Motor neuron (in vitro differentiated cells): ENCODE results near the gene ARID2. TPM values are rescaled to one million over a fixed set of nuclear protein-coding genes. Genes with fewer than 3 reads are reported as not detected.

Experiments
- ATAC-seq, 8 experiments: fragments of 200-7000 bp; cut with Tn5 transposase; replicated peaks in 6 of 8; 2 replicates each; pipeline ENCODE4 v1.8.0; 2021; ENCODE audit warnings: mild to moderate bottlenecking in 8 of 8, moderate library complexity in 8 of 8
- H3K27ac ChIP-seq, 2 donors: fragments of 250-450 bp; sonication (Bioruptor Pico); 2 replicates each; pipeline ENCODE4 v1.9.0; 2021; ENCODE audit warnings: antibody characterized with exemption in 2 of 2, mild to moderate bottlenecking in 2 of 2, moderate library complexity in 1 of 2
- H3K4me1 ChIP-seq, 2 donors: fragments of 250-450 bp; sonication (Bioruptor Pico); replicated peaks in 1 of 2; 2 replicates each; pipeline ENCODE4 v1.6.1; 2021; ENCODE audit warnings: antibody characterized with exemption in 2 of 2, mild to moderate bottlenecking in 2 of 2, moderate library complexity in 1 of 2
- H3K4me3 ChIP-seq, 5 donors: fragments of 250-450 bp; sonication (Bioruptor Pico); 2 replicates each; pipeline ENCODE4 v1.9.0; 2021; ENCODE audit warnings: antibody characterized with exemption in 5 of 5, mild to moderate bottlenecking in 5 of 5, moderate library complexity in 4 of 5
- WGBS, 10 experiments: fragments of 450-650 bp; shearing (Covaris generic); methylation state at CpG; one replicate each; pipeline ENCODE4 v1.0.0; 2022; 5-methylcytosine and 5-hydroxymethylcytosine counted together
- in situ Hi-C, 9 experiments: fragments of 400-800 bp; cut with MboI; loops; one replicate each; pipeline ENCODE4 v1.15.0; 2021; ENCODE audit warnings: low sequenced_read_pairs in 9 of 9, low pct_unique_long_range_greater_than_20kb in 2 of 9; ENCODE audit not compliant: unreplicated experiment in 9 of 9
- total RNA-seq, 8 experiments: library from RNA; unstranded; fragments of 300-600 nt; gene quantifications; 2 replicates each; pipeline versions ENCODE4 v1.2.3 to v1.2.4, GENCODE V29; 2022

ARID2 gene
- total RNA-seq, 8 experiments from 2014 or later: 22.4 to 66.4 (median 29.1) TPM

GRCh38 chr12:45779936-45780335 is 50.4 kb downstream of the ARID2 start:
- Histone ChIP-seq H3K4me3 (no peak overlapping the region), H3K4me1 (no peaks in the 10 kb centered on the region), H3K27ac (no peak overlapping the region)
- in situ Hi-C loops: no loop called here
- ATAC-seq: no peak

- Histone ChIP-seq H3K27ac (no peak overlapping the region), H3K4me1 (no peaks in the 10 kb centered on the region), H3K4me3 (no peak overlapping the region)
- no peak for ATAC-seq
- in situ Hi-C loops: no loop called here
Measured at GRCh38 chr12:45781080-45781479, 51.6 kb downstream of the ARID2 start.

GRCh38 chr12:45785315-45785714 is 55.8 kb downstream of the ARID2 start:
- in situ Hi-C loops: no loop called here
- no peaks in the 10 kb centered on the region for H3K4me1 ChIP-seq

GRCh38 chr12:45789025-45789424 is 59.5 kb downstream of the ARID2 start:
- Histone ChIP-seq H3K4me1 (no peaks in the 10 kb centered on the region), H3K27ac (no peak overlapping the region), H3K4me3 (no peak overlapping the region)
- in situ Hi-C loops: no loop called here
- ATAC-seq: peak in 2 of 8 experiments; percentile 30 to 34

More at GRCh38 chr12:45785315-45785714, 55.8 kb downstream of the ARID2 start:
- 81 to 100% (median 95%) methylated on average over 2 to 4 of the region's 4 CpGs; no CpG with 5 or more reads in 1 of the 10 experiments for WGBS, 10 experiments
- no peak overlapping the region for H3K4me3 ChIP-seq
- H3K27ac ChIP-seq: no peak overlapping the region
- no peak for ATAC-seq

GRCh38 chr12:45794422-45794821 is 64.9 kb downstream of the ARID2 start:
- Histone ChIP-seq H3K4me3 (no peak overlapping the region), H3K27ac (no peak overlapping the region), H3K4me1 (no peaks in the 10 kb centered on the region)
- no peak for ATAC-seq
- in situ Hi-C loops: no loop called here
- 57 to 100% (median 94%) methylated on average over 1 to 5 of the region's 5 CpGs; no CpG with 5 or more reads in 1 of the 10 experiments for WGBS, 10 experiments

GRCh38 chr12:45801625-45802024 is 72.1 kb downstream of the ARID2 start:
- no peak overlapping the region for H3K4me3 ChIP-seq
- no peak overlapping the region for H3K27ac ChIP-seq
- in situ Hi-C loops: no loop called here
- WGBS, 10 experiments: 85 to 100% (median 100%) methylated on average over 1 to 2 of the region's 2 CpGs
- no peaks in the 10 kb centered on the region for H3K4me1 ChIP-seq
- ATAC-seq: no peak

- no peak overlapping the region for H3K4me3 ChIP-seq
- no peak overlapping the region for H3K27ac ChIP-seq
- no peaks in the 10 kb centered on the region for H3K4me1 ChIP-seq
- in situ Hi-C loops: no loop called here
- ATAC-seq: no peak
Measured at GRCh38 chr12:45803111-45803510, 73.6 kb downstream of the ARID2 start.

- WGBS, 10 experiments: 25 to 100% (median 60%) methylated on average over 1 of the region's 1 CpG; no CpG with 5 or more reads in 3 of the 10 experiments
- Histone ChIP-seq H3K4me3 (no peak overlapping the region), H3K27ac (no peak overlapping the region), H3K4me1 (no peaks in the 10 kb centered on the region)
- in situ Hi-C loops: no loop called here
- peak in 1 of 8 experiments; percentile 31 for ATAC-seq
Measured at GRCh38 chr12:45816652-45817051, 87.1 kb downstream of the ARID2 start.

- Histone ChIP-seq H3K4me3 (no peak overlapping the region), H3K27ac (no peak overlapping the region), H3K4me1 (no peaks in the 10 kb centered on the region)
- in situ Hi-C loops: no loop called here
- no peak for ATAC-seq
- WGBS, 10 experiments: 79 to 100% (median 96%) methylated on average over 1 to 3 of the region's 3 CpGs
Measured at GRCh38 chr12:45827974-45828373, 98.5 kb downstream of the ARID2 start.

GRCh38 chr12:45828402-45828801 is 98.9 kb downstream of the ARID2 start:
- WGBS, 10 experiments: 44 to 100% (median 92%) methylated on average over 2 of the region's 2 CpGs; no CpG with 5 or more reads in 1 of the 10 experiments
- in situ Hi-C loops: no loop called here
- ATAC-seq: peak in 1 of 8 experiments; percentile 23

GRCh38 chr12:45831590-45831989 is 102.1 kb downstream of the ARID2 start:
- H3K4me3 ChIP-seq: no peak overlapping the region
- H3K4me1 ChIP-seq: no peaks in the 10 kb centered on the region
- no peak for ATAC-seq
- 92 to 100% (median 100%) methylated on average over 2 of the region's 2 CpGs; no CpG with 5 or more reads in 1 of the 10 experiments for WGBS, 10 experiments
- in situ Hi-C loops: no loop called here
- H3K27ac ChIP-seq: no peak overlapping the region

More at GRCh38 chr12:45828402-45828801, 98.9 kb downstream of the ARID2 start:
- Histone ChIP-seq H3K4me1 (no peaks in the 10 kb centered on the region), H3K27ac (no peak overlapping the region), H3K4me3 (no peak overlapping the region)

- no peak overlapping the region for H3K27ac ChIP-seq
- no peak overlapping the region for H3K4me3 ChIP-seq
- in situ Hi-C loops: no loop called here
- H3K4me1 ChIP-seq: no peaks in the 10 kb centered on the region
- ATAC-seq: no peak
Measured at GRCh38 chr12:45833401-45833800, 103.9 kb downstream of the ARID2 start.

- H3K4me3 ChIP-seq: no peak overlapping the region
- in situ Hi-C loops: no loop called here
- WGBS, 10 experiments: 77 to 100% (median 100%) methylated on average over 1 of the region's 1 CpG
- no peak for ATAC-seq
- no peak overlapping the region for H3K27ac ChIP-seq
- H3K4me1 ChIP-seq: no peaks in the 10 kb centered on the region
Measured at GRCh38 chr12:45834809-45835208, 105.3 kb downstream of the ARID2 start.

- H3K4me1 ChIP-seq: no peaks in the 10 kb centered on the region
- ATAC-seq: no peak
- H3K4me3 ChIP-seq: no peak overlapping the region
- in situ Hi-C loops: no loop called here
- 76 to 100% (median 100%) methylated on average over 1 of the region's 1 CpG; no CpG with 5 or more reads in 2 of the 10 experiments for WGBS, 10 experiments
- no peak overlapping the region for H3K27ac ChIP-seq
Measured at GRCh38 chr12:45839917-45840316, 110.4 kb downstream of the ARID2 start.

- no peak for ATAC-seq
- no peaks in the 10 kb centered on the region for H3K4me1 ChIP-seq
- WGBS, 10 experiments: 79 to 100% (median 90%) methylated on average over 2 to 3 of the region's 3 CpGs; no CpG with 5 or more reads in 1 of the 10 experiments
- no peak overlapping the region for H3K4me3 ChIP-seq
- in situ Hi-C loops: no loop called here
- H3K27ac ChIP-seq: no peak overlapping the region
Measured at GRCh38 chr12:45849289-45849688, 119.8 kb downstream of the ARID2 start.
